Islet of Langerhans (tissue), 1 donor: ENCODE data around the gene ARHGAP26.

Source experiments
- FAIRE-seq: peaks from one replicate; lab custom pipeline; 2011; peaks lifted over from hg19 to GRCh38; lab: Jason Lieb, UNC

Gene ARHGAP26

DNA sequence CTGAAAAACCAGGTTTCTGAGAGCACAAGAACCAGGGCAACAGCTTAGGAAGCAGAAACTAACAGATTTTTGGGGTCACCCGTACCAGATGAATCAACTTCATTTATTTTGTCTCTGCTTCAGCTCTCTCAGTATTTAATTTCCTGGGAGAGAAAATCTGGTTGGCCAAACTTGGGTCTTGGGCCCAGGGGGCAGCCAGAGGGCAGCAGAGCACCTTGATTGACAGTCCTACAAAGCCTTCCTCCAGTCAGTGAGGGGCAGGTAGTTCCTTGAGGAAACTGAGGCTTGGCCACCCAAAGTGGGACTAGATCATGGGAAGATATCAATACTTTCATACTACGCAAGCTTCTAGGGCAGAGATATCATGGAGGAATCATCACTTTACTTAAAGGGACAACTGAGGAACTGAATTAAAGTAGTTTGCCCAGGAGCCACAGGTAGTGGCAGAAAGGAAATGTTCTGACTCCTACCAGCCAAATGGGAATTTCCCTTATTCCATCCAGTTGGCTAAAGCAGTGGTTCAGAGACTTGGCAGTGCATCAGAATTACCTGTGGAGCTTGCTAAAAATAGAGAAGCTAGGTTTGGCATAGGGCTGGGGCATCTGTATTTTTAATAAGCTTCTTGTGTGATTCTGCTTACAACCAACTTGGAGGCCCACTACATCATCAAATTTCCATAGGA lies 21.5 kb upstream of the ARHGAP26 start:
- no peak for FAIRE-seq

DNA sequence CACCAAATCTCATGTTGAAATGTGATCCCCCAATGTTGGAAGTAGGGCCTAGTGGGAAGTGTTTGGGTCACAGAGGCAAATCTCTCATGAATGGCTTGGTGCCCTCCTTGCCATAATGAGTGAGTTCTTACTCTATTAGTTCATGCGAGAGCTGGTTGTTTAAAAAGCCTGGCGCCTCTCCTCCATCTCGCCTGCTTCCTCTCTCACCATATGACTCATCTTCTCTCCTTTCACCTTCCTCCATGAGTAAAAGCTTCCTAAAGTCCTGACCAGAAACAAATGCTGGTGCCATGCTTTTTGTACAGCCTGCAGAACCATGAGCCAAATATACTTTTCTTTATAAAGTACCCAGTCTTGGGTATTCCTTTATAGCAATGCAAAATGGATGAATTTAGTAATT lies 20.9 kb upstream of the ARHGAP26 start:
- no peak for FAIRE-seq

DNA sequence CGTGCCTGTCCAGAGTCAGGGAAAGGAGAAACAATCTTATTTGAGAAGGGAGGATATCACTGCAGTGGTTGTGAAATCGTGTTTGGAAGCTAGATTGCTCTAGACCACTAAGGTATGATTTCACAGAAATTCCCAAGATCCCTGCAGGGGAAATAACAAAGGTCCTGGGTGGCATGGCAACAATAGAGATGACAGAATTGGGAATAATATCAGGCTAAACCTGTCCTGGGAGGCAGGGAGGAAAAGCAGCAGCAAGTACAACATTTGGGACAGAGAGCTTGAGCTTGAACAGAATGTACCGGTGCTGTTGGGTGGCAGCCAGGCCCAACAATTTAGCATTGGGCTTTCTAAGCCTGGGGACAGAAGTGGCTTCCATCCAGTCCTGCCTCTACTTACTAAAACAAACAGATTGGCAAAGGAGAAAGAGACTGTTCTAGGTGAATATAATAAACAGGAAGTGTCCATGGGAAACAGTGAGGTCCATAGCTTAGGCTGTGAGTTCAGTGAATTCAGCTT lies 17.0 kb upstream of the ARHGAP26 start:
- no peak for FAIRE-seq

DNA sequence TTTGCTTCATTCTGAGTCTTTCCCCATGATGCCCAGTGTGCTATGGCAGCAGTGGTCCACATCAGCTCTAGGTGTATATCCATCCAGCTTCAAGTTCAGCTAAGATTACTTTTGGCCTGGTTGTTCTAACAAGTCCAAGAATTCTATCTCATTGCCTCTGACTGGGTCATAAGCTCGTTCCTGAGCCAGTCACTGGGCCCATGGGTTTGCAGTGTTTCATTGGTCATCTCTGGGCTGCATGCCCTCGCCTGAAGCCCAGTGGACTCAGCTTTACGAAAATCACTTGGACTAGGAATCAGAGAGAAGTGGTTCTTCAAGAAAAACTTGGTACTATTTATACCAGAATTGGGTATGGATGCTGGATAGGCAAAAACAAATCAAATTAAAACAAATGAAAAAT lies 16.1 kb upstream of the ARHGAP26 start:
- no peak for FAIRE-seq

DNA sequence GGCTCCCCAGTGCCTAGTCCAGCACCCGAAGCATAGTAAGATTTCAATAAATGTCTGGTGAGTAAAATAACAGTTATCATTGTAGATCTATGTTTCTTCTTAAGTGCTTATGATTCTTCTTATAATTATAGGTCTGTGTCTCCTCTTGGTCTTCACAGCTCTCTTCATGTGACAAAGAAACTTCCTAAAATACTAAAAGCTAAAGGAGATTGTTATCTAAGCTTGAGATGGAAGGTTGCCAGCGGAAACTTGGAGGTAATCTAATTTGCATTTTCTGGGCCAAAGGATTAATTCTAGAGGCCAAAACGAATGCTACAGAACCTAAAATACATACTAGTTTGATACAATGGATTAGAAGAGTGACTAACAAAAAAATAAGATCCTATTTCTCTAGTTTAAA lies 13.6 kb upstream of the ARHGAP26 start:
- FAIRE-seq, result no peak

DNA sequence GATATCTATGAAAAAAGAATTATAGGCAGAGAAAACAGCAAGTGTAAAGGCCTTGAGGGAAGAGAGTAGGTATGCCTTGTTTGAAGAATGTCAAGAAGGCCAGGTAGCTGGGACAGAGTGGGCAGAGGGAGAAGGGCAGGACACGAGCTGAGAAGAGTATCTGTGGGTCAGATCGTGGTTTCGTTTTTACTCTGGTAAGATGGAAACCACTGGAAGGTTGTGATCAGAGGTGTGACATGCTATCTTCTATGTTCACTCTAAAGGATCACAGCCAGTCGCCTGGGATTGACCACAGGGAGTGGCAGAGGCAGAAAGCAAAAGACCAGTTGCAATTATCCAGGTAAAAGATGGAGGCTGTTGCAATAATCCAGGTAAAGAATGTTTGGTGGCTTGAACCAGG lies 12.6 kb upstream of the ARHGAP26 start:
- FAIRE-seq, result no peak

DNA sequence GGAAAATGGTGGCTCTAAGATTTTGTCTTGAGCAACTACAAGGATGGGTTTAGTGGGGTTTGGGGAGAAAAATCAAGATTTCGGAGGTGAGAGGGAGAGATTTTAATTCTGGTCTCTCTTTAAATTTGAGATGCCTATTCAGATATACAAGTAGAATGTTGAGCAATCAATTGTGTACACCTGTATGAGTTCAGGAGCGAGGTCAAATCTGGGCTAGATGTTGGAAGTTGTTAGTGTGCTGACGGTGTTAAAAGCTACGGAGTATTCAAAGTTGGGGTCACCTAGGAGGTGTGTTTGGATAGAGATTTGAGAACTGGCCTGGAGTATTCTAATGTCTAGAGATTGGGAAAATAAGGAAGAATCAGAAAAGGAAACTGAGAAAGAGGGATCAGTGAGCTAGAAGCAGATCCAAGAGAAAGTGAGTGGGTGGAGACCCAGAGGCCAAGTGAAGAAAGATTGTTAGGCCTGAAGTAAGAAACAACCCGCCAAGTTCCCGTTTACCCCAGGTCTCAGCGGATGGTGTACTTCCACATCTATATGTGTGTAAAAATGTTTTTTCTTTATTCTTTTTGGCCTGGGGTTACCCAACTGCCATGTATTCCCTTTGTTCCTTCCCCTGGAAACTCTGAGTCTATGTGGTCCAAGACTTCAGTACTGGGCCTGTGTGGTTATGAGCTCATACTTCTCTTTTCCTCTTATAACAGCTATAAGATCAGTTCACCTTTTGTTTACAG lies 11.9 kb upstream of the ARHGAP26 start:
- FAIRE-seq, result no peak

DNA sequence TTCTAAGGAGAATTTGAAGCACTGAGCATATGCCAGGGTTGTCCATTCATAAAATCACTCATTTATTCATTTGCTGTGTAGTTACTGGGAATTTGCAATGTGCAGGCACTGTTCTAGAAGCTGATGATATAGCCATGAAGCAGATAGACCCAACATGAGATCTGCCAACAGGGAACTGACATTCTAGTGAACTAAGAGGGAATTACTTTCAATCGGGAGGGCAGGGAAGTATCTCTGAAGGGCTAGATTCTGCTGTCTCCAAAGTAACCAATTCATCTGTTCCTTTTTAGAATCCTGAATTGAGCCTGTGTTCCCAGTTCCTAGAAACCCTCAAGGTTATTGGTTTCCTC lies 11.4 kb upstream of the ARHGAP26 start:
- no peak for FAIRE-seq

DNA sequence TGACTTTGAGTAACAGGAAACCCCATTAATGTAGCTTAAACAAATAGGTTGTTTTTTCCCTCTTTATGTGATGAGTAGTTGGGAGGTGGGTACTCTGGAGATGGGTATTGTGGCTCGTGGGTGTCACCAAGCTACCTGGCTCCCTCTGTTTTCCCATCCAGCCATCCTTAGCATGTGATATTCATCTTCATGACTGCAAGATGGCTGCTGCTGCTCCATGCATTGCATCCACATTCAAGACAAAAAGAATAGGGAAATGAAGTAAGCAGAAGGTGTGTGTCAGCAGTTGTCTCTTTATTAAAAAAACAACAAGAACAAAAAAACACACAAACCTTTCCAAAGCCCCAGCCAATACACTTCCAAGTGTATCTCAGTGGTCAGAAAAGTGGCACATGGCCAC lies 6.5 kb upstream of the ARHGAP26 start:
- no peak for FAIRE-seq

DNA sequence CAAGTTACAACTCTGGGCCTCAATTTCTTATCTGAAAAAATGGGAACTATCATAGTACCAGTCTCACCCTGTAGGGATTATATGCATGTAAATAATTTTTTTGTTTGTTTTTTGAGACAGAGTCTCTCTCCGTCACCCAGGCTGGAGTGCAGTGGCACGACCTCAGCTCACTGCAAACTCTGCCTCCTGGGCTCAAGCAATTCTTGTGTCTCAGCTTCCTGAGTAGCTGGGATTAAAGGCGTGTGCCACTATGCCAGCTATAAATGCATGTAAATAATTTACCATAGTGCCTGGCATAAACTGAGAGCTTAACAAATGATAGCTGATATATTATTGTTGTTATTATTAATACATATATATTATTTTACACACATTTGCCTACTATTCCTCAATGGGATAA lies 3.0 kb upstream of the ARHGAP26 start:
- no peak for FAIRE-seq

DNA sequence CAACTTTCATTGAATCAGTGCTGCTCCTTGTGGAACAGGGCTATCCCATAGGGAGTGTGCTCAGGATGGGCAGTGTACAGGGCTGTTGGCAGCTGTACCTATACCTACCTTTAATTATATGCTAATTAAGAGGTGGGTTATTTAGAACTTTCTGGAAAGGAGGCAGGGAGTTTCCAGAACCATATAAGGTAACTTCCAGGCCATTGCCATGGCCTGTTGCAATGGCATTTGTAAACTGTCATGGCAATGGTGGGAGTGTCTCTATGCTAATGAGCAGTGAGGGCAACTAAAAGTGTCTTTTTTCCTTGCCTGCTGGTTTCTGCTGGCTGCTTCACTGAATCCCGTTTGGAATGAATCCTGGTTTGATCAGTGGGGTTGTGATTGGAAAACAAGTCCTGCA lies 2.3 kb upstream of the ARHGAP26 start:
- FAIRE-seq, result no peak

DNA sequence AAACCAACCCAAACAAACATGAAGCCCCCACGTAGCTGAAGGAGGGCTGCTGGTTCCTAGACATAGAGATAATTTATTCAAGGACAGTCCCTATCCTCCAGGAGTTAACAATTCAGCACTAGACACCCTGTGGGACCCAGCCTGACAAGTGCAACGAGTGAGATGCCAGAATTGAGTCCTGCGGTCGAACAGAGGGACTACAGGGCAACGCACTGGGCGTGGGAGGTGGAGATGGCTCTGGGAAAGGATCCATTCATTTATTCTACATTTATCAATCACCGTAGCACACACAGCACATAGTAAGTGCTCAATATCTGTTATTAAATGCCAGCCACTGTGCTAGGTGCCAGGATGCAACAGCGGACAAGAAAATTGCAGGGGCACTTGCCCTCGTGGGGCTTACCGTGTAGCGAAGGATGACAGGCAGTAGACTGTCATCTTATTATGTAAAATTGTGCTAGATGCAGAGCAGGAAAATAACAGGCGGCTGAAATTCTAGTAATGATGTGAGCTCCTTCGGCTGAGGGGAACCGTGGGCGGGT lies 855 bp upstream of the ARHGAP26 start:
- no peak for FAIRE-seq

DNA sequence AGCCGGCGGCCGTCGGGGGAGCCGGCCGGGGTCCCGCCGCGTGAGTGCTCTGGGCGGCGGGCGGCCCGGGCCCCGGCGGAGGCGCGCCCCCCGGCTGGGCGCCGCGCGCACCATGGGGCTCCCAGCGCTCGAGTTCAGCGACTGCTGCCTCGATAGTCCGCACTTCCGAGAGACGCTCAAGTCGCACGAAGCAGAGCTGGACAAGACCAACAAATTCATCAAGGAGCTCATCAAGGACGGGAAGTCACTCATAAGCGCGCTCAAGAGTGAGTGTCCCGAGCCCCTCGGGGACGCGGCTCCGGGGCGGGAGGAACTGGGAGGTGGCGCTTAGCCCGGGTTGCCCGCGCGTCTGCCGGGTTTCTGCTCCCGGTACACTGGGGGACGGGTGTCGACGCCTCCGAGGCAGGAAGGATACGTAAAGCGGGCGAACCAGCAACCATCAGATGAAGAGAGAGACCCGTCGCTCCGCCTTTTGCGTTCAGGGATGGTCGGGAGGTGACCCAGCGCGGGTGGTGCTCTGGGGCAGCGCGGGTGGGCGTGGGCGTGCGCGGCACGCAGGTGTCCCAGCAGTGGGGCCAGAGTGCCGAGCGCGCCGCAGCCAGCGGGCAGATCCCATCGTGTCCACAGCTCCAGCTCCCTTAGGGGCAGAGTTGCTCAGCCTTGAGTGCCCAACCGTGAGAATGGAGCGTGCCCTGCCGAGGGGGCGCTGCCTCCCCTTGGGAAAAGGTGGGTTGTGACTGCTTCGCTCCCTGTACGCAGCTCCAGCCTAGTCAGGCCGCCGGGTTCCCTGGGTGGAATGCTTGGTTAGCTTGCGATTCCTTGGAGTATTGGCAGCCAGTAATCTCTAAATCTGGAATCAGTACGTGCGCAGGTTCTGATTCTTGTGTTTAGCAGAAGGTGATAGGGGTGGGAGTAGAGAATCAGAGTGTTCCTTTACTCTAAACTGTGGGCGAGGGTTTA lies 753 bp downstream of the ARHGAP26 start:
- no peak for FAIRE-seq

DNA sequence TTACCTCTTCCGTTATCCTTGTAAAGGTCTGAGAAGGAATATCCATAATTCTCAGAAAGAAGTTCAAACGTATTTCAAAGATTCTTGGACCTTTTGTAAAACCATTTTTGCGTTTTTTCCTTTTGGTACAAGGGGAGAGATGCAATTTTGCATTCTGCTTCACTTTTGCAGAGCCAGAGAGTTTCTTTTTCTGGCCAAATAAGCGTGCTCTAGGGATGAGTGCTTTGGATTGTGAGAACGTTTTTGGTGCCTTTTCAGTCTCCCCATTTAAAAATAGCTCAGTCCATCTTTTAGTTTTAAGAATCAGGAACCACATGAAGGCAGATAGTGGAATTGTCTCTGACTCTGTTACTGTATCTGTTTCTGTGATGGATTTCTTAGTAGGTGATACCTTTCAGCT lies 1.5 kb downstream of the ARHGAP26 start:
- FAIRE-seq, result no peak

DNA sequence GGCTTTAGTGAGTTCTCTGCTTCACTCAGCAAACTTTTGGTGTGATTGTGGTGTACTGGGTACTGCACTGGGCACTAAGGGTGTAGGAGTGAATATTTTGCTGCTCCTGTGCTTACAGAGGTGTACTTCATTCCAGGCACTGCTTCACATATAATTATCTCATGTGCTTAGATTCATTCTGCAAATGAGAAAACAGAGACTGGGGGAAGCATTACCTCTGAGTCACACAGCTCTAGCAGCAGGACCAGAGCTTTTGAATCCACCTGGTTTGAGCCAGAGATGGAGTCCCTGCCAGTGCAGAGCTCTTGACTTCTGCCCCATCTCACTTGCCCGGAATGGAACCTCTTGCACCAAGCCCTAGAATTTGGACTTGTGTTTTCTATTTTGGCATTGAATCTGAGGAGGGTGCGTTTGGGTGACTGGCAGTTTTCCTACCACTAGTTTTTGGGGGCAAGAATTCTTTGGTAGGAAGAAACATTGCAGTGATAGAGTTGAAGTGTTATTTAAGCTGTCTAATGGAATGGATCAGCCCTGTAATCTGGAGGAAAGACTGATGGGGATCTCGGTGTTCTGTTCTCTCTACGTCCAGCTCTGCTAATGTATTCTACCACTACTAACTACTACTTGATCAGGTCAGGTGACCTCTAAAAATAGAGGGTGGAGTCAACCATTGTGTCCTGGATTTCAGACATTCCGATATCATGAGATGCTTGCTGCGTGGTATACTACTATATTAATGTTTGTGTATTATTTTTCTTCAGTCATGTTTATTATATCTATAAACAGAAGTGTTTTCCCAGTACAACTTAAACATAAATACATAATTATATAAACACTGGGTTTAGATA lies 2.5 kb downstream of the ARHGAP26 start:
- no peak for FAIRE-seq

DNA sequence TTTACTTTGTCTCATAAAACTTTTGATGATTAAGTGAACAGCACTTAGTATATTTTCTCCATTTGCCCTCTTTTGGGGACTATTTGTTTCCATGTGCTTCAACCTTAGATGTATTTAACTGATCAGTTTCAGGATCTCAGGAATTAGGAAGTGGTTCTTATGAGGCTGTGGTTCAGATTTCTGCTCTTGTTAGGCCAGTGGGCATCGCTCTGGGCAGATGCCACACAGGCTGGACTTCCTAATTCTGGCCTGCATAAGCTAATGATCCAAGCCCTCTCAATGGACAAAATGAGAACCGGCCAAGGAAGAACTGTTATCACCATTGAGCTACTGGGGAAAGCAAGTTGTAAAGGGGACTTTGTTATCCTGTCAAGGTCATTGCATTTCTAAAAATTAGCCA lies 6.9 kb downstream of the ARHGAP26 start:
- no peak for FAIRE-seq

DNA sequence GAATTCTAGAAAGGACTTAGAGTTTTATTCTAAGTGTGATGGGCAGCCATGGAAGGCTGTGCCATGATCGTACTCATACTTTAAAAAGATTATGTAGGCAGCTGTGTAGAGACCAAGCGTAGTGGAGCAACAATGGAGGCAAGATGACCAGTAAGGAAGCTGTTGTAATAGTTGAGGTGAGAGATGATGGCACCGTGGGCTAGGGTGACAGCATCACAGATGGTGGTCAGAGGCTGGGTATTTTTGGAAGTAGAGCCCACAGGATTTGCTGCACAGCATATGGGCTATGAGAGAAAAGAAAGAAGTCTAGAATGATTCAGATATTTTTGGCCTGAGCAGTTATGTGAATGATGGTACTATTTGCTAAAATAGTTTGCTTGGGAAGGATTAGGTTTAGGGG lies 7.7 kb downstream of the ARHGAP26 start:
- no peak for FAIRE-seq

DNA sequence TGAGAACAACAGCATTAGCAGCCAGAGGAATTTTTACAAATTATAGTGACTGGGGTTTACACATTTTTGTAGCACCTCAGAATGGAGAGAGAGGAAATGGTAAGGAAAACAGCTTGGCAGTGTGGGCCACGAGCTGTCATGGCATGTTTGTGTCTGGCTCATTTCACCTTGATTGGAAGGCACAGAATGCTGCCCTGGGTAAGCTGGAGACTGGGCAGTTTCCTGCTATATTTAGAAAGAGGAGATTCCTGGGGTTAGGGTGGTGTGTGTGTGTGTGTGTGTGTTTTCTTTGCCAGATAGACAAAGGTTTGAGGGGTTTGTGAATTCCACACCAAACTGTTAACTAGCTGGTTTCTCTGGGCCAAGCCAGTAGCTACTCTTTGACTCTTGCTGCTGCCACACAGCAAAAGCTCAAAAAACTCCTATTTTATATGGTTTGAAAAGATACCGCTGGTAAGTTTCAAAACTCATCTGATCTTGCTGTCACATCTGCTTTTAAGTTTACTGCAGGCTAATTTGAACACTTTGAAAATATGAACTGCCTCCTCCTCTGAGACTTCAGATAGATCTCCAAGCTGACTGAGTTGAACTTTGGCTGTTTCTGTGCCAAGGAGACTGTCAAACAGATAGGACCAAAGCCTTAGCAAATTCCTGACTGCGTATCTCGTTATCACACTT lies 9.1 kb downstream of the ARHGAP26 start:
- FAIRE-seq, result no peak

DNA sequence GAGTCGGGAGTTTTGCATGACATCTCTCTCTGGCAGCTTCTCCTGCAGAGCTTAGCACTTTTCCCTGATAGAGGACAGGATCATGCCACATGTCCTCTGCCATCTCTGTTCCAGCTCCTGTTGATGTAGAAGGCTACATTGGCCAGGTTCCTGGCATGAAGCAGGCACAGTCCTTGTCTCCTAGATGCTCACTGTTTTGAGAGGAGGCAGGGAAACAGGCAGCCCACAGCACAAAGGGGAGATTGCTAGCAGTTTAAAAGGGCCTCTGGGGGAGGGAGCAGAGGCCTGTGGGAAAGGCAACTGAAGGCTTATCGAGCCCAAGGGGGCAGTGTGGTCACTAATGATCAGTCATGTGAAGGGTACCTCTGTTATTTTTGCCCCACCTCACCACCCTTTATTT lies 10.7 kb downstream of the ARHGAP26 start:
- FAIRE-seq, result no peak

DNA sequence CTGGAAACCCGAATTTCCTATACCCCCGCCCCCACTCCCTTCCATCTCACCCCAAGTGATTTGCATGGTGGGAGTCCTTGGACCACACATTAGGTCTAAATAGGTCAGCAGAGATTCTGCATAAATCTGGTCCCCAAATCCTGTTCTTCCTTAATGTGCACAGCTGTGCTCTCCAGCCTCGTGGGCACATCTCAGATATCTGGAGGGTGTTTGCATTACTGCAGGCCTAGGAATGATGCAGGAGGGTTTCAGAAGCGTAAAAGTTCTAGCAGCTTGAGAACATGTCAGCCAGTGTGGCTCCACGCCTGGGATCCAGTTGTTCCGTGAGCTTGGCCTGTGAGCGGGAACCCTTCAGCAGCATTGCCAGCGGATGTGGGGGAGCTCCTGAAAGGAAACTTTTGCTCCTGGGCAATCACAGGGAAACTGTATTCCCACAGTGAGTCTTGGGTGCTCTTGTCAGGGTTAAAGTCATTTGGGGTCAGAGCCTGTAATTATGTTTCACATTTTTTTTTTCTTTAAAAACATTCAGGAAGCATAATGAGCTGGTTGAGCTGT lies 12.9 kb downstream of the ARHGAP26 start:
- FAIRE-seq, result no peak
